ENCODE measurements around the gene LRMDA.

The LRMDA gene

DNA sequence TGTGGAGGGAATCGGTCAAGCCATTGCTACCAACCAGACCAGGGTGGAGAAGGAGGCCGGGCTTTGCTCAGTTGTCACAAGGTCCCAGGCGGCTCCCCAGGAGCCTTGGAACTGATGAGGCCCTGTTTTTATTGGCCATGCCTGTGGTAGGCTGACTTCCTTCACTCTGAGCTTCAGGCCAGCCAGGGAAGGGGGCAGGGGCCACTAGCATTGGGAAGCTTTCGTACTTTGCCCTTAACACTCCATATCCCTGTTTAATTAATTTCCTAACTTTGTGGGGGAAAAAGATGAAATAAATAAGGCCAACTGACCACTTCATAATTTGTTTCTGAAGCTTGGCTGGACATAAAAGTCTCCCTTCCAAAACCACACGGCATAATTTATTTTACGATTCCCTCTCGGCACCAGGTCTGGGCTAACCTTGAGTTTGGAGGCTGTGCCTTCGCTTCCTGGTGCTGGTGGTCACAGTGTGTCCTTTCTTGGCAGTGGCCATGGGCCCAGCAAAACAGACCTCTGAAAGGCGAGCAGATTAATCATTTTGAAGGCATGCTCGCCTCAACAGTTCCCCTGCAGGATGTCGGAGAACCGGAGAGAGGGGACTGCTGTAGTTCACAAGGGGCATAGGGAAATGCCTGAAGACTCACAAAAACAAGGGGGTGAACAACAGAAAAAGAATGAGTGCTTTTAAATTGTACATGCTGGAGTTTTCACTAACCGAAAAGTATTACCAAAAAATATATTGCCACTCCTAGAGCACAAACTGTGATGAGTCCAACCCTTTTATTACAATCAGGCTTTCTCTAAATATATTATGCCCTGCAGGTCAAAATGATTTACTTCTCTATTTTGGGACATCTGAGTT, 966.0 kb downstream of the LRMDA start:
- DNase-seq, result no peak

DNA sequence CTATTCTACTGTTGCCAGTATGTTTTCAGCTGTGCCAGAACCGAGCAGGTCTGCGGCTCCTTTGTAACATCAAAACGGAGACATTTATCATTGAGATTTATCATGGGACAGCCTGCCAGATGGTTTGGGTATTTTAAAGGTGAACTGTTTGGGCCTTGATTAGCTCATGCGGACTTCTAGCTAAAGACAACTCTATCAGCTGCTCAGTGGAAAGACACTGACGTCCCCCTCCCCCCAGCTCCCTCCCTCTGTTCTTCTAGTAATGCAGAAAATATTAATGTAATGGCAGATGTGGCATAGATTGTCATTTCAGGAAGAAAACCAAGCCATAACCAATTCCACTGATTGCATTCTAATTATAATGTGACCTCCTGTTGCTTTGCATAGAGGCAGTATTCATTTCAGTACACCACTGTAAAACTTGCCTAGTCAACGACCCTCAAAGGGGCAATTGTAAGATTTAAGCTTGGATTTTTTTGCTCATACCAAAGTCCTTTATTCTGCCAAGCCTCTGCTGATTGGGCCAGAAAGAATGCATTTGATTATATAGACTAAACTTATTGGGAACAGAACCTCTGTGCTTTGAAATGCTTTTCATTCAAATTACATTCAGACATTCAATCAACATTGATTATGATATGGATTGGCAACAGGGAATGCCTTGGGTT, 966.8 kb downstream of the LRMDA start:
- DNase-seq, result no peak

DNA sequence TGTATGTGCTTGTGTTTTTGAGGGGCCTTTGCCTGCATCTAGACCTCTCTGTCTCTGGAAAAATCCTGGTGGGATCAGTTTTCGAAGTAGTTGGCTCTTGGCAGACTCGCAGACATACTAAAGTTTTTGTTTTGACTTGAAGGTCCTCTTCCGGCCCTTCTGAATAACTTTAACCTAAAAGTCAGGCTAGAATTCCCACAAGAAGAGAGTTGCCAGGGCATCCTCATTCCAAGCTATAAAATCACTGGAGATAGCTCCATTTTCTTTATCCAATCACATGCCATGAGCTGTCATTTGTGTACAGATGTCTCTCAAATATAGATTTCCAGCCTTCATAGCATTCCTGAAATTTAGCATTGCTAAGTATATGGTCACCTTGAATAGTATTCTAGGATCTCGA, 967.8 kb downstream of the LRMDA start:
- no peak for DNase-seq

DNA sequence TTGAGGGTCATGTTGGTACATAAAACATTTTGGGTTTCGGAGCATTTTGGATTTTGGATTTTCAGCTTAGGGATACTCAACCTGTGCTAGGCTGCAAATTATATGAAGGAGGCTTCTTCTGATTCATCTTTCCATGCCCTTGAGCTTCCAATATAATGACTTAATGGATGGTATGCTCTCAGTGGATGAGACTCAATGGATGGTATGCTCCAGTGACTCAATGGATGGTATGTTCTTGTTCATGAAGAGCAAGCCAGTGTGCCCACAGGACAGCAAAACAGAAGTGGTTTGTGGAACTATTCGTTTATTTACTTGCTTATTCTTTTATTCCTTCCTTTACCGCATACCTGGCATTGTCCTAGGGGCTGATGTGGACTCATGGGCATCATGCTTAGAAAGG, 969.6 kb downstream of the LRMDA start:
- DNase-seq, result no peak

DNA sequence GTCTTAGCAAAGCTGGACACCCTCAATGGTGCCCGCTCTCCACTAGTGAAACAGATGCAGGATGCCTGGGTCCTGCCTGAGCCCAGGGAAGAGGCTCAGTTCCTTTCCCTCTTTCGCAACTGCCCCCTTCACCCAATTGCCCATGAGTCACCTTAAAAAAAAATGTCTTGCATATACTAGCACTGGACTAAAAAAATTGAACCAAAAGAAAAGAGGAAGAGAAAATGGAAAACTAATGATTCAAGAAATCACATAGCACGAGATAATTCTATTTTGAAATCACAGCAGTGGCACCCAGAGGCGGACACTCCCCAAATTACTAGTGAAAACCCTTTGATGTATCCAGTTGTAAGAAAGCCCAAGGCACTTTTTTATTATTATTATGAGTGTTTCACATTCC, 972.5 kb downstream of the LRMDA start:
- no peak for DNase-seq

DNA sequence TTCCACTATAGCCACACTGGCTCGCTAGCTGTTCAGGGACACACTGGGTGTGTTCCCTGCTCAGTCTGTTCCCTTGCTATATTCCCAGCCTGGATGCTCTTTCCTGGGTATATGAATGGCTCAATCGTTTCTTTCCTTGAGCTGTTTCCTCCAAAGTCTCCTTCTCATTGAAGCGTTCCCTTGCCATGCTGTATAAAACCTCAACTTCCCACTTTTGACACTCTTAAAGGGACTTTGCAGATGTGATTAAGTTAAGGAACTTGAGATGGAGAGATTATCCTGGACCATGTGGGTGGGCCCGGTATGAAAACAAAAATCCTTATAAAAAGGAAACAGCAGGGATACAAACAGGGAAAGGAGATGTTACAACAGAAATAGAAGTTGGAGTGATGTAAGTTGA, 973.1 kb downstream of the LRMDA start:
- no peak for DNase-seq

DNA sequence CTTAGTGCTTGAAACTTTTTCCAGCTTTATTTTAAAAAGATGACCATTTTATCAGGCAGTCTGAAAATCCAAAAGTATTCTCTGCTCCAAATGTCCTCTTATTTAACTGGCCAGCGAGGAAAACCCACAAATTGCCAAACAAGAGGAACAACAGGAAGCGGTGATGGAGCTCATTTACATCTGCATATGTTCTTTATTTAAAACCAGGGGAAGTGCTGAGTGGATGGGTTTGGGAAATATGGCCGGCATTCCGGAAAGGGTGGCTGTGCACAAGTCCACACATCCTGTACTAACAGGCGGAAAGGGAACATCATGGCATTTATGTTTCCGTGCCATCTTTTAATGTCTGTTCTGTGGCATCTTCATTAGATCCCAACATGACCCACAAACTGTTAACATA, 974.5 kb downstream of the LRMDA start:
- no peak for DNase-seq

DNA sequence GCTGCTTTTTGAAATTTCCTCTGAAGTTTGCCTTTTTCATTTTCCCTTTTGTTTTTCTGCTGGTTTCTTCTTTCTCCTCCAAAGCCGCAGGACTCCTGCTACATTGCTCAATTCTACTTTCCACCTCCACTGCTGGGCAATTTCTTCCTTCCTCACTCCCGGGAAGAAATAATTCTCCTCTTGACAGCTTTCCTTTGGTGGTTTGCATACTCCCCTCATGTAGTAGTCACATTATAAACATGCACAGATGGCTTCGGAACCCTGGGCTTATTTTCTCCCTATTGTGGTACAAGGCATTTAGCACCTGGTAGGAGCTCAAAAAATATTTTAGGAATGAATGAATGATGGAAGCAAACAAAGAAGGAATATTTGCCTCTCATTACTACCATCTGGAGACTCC, 977.2 kb downstream of the LRMDA start:
- no peak for DNase-seq

DNA sequence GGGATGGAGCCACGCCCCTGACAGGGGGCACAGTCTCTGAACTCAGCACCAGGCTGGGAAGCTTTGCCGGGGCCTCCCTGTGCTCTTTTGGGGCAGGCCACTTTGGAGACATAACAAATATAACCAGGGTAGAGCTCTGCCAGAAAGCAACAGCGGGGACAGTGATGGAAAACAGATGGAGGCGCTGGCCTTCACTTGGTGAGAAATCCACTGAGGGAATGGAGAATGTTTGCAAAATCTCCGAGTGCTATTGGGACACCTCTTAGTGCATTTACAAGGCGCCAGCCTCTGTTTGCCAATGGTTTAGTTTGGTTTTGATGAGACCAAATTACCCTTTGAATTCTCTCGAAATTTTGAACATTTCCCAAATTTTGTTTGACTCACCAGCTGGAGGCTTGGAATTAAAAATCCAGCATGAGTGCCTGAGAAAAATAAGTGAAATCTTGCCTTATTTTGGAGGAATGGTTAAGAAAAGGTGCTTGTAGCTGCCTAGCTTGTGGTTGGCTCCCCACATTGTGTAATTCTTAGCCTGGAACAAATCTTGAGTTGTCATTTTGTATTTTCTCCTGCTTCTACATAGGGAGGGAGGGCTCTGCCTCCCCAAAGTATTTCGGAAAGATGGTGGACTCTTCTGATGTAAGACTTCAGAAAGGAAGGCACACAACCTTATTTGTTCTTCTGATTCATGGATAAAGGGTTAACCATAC, 980.5 kb downstream of the LRMDA start:
- DNase-seq, result no peak

DNA sequence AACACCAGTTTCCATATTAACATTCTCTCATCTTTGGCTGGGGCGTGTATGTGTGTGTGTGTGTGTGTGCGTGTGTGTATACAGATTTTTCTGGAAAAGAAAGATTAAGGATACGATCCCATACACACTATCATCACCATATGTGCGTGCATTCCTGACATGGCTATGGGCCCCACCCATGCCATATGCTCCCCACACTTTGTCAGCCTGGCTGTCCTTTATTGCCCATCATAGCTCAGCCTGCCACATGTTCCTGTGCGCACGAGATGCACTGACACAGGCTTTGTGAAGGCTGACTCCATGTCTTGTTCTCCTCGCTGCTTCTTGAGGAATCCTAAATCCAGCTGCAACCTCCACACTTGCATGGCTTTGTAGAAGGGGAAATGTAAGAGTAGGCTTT, 984.1 kb downstream of the LRMDA start:
- DNase-seq, result no peak

DNA sequence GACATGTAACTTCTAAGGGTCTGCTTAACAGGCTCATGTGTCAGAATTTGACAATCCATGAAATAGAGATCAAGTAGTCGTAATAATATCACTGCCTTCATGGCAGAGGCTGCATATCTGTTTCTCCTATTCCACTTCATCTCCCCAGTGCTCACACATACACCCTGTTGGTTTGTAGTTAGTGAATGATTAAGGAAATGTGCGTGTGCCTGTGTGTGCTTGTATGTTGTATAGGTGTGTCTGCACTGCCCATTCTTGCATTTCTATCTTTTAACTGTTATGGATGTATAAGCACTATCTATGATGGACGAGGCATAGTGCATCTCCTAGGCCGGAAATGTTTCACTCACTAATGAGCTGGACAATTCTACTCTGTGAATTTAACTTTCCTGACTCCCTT, 985.2 kb downstream of the LRMDA start:
- DNase-seq, result no peak

DNA sequence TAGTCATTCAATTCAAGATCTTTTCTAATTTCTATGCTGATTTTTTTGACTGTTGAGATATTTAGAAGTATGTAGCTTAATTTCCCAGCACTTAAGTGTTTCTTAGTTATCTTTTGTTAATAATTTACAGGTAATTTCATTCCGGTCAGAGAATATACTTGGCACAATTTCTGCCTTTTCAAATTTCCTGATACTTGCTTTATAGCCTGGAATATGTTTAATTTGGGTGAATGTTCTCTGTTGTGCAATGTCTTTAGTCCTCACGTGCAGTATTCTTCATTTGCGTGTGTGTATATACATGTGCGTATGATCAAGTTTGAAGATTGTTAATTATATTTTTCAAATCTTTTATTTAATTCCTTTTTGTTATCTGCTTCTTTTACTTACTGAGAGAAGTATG, 989.3 kb downstream of the LRMDA start:
- no peak for DNase-seq

DNA sequence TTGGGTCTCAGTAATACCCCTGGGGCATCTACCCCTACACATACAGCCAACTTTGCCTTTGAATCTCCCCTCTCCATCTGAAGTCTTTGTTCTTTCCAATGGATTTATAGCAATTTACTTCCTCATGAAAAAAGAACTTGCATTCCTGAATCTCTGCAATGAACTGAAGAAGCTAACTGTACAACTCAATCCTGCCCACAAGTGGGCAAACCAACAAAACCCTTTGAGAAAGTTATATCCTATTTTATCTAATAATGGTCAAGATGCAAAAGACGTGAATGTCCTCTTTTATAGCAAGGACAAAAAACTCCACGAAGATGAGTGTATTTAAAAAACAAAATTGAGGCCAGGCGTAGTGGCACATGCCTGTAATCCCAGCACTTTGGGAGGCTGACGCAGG, 991.3 kb downstream of the LRMDA start:
- DNase-seq, result no peak

DNA sequence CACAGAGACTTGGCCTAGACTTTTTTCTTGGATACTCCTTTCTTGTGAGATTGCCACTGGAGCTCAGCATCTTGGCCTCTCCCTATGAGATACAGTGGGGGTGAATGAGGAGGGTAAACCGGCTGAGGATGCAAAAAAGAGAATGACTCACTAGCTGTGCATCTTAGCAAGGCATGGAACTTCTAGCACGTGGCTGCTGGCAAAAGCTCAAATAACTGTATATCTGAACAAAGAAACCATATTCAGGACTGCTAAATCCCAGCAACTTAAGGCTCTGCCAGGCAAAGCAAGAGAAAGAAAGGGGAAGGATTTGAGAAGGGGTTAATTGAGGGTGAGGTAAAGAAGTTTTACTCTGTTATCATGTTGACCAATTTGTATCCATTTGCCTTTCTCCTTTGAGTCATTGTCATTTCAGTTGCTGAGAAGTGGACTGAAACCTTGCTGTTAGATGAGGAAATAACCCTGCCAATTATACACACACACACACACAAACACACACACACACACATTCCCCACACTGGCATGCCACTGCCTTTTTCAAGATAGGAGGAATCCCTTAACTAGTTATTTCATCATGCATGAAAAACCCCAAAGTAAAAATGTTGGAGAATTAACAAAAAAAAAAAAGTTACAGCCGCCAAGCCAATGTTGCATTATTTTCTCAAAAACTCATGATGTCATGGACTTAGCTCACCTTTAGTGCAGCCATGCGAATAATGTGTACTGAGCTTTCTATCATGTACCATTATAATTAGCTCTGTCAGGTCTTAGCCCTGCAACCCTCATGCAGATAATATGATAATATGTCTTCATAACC, 997.3 kb downstream of the LRMDA start:
- DNase-seq, result no peak

DNA sequence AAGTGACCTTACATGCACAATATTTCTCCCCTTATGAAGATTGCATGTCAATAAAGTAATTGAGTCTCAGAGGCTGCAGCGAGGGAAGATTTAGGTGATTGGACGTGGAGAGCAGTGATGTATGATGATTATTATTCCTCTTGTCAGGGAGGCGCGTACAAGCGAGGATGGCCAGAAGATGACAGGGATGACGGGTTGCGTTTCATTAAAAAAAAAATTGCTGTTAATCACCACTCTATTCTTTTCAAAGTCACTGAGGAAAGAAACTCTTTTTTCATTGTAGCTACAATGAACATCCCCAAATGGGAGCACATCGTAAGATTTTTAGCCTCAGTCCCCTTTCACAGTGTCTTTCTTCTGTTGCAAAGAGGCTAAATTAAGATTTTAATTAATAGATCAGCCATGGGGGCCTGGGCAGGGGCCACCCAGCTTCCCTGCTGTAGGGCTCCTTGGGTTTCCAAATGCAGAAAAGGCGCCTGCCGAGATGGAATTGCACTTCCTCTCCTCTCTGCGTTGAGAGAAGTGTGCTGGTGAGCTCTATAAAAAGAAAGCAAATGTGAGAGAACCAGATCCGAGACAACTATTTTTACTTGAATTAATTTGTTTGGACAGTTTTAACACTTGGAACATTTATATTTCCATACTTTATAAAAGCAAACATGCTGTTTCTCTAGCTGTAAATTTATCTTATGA, 998.1 kb downstream of the LRMDA start:
- DNase-seq, result no peak

DNA sequence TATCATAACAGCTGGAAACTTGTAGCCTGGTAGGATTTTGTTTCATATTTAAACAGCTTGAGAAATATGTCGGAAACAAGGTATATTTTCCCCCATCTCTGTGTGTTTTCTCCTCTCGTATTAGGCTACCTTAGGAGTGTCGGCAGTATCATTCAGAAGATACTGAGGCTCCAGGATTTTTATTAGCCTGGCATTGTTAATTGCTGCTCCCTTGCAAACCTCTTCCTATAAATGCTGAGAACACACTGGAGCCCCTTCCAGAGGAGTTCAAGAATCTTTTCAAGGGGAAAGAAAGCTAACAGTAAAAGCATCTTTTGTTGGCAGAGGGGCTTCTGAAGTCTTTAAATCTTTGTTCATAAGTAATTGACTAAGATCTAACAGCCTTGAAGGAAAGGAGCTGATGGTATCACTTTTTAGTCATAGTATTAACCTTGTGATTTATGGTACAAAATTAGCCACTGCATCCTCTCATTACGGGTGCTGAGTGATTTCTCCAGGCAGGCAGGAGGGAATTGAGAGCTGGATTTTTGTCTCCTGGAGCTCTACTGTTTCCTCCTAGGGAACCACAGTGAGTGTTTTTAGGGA, 998.7 kb downstream of the LRMDA start:
- DNase-seq, result no peak

DNA sequence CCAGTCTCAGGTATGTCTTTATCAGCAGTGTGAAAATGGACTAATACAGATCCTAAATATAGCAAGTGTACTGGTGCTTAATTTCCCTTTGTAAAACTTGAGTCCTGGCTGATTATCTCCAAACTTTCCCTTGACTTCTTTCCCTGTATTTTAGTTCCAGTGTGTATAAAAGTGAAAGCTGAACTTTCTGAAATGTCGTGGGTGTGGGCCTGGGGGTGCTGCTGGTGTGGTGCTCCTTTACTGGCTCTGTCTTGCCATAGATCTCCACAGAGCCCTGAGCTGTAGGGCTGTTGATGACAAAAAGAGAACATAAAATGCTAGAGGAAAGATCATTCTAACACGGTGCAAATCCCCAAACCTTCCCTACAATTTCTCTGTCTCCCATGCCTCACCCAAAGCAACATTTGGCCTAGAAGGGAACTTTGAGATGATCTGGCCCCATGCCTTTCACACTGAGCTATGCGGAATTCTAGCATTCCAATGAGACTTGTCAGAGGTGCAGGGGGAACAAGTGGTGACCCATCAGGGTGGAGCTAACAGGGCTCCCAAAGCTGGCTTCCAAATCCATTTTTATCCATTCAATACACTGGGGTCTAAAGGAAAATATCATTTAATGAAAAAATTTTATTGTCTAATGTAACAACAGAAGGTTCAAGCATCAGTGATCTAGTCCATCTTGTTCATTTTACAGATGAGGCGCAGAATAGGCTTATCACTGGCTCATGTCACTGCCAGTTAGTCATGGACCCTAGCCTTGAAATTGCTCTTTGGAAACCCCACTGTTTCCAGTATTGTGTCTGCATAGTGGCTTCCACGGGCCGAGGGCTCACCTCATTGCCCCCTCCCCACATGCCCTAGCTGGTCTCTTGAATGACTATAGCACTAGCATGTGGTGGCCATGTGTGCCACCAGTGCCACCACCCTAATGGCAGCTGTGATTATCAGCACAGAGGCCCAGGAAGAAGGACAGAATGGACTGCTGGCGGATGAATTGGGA, 1000.9 kb downstream of the LRMDA start:
- DNase-seq, result no peak

DNA sequence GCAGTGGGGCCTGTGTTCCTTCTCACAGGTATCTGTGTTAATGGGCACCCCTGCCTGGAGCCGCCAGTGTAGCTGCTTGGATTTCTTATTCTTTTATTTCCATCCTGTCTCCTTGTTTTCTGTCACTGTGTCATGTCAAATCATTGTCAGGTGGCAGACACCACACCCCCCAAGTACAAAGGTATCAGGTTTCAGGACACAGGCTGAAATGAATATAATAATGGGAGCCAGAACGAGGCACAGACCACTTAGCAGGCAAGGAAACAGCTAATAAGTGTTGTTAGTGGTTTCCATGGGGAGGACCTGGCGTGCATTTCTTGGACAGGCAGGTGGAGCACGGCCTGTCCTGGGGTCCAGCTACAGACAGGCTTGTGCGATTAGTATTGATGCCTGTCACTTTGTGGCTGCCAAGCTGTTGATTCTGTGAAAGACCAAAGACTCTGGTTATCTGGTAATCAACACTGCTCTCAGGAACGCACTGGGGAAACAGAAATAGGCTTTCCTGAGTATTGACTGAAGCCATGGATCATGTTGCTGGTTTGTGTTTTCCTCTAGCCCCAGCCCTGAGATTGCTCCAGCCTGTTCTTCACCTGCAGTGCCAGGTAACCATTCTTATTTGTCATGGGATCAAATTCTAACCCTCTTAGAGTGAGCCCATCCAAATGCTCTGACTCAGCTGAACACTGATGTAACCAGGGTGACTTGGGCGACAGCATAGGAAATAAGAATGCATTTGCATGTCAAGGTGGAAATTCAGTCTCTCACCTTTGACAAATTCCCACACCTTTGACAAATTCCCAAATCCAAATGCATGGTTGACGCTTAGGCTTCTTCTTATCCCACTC, 1002.0 kb downstream of the LRMDA start:
- DNase-seq, result no peak

DNA sequence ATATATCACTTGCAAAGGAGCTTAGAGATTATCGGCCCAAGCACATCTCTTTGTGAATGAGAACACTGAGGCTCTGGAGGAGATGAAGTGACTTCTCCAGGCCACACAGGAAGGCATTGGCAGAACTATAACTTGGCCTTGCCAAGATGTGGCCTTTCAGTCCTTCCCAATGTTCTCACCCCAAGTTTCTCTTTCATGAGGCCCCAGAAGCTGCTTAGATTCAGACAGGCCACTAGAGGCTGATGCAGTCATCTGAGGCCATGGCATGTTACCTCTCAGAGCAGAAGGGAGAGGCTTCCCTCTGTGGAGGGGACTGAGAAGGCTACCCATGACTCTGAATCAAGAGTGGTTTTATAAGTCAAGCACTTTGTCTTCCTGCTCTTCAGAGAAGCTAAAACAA, 1003.7 kb downstream of the LRMDA start:
- no peak for DNase-seq

DNA sequence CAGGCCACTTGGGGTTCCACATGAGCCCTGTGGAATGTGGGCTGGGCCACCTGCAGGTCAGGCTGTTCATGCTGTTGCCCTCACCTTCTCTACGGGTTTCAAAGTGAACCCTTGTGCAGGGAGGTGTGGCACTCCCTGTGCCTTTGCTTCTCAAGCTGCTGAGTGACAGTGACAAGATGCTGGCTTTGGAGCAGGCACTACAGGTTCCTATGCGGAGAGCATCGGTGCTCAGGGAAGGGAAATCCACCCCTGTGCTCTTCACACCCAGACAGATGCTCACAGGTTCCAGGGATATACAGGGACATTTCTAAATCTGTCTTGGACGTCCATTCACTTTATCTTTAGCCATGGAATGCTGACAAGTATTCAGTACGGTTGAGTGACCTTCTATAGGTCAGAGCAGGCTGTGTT, 1005.0 kb downstream of the LRMDA start:
- no peak for DNase-seq

Measured in CD4-positive, alpha-beta T cell treated with Interleukin-10 for 1 hour (primary cell).